HEK293 (cell line): ENCODE data around the gene NYNRIN.

Source experiments
- CTCF ChIA-PET: fragments of 350-600 bp; formaldehyde crosslinking; extraction: SDS; loops from one replicate; lab custom pipeline; 2021; ENCODE audit warnings: antibody characterized with exemption; lab: Yijun Ruan, JAX
- POLR2A ChIA-PET: fragments of 300-600 bp; formaldehyde crosslinking; extraction: SDS; loops from one replicate; lab custom pipeline; 2020; ENCODE audit warnings: antibody characterized with exemption, inconsistent platforms; lab: Yijun Ruan, JAX
- H3K27ac ChIP-seq: fragments of 200-500 bp; sonication (Bioruptor generic); 2 replicates; pipeline ENCODE4 v1.5.1; 2014; ENCODE audit warnings: low read depth, low read length, control low read depth, inconsistent platforms; ENCODE audit errors: extremely low read depth
- H3K36me3 ChIP-seq, 2 experiments: fragments of 200-500 bp in 1 of 2; sonication (Bioruptor generic) in 1 of 2; 1 replicate in 1 of 2; 2 replicates in 1 of 2; pipeline ENCODE4 v1.5.1; 2014 to 2017; ENCODE audit warnings: inconsistent platforms in 2 of 2, low read length in 2 of 2; ENCODE audit not compliant: control insufficient read depth in 2 of 2, insufficient read depth in 1 of 2
- H3K4me1 ChIP-seq: fragments of 200-500 bp; sonication (Bioruptor generic); 2 replicates; pipeline ENCODE4 v1.5.1; 2014; ENCODE audit warnings: mild to moderate bottlenecking, low read length, inconsistent platforms; ENCODE audit not compliant: control insufficient read depth, insufficient read depth
- H3K4me3 ChIP-seq: 2 replicates; pipeline ENCODE4 v1.5.1; 2011; ENCODE audit warnings: low read depth, mild to moderate bottlenecking, control low read depth, low read length, moderate library complexity
- H3K9me3 ChIP-seq: fragments of 200-500 bp; sonication (Bioruptor generic); 2 replicates; pipeline ENCODE4 v1.5.1; 2014; ENCODE audit warnings: low read depth, low read length, inconsistent platforms; ENCODE audit not compliant: control insufficient read depth, insufficient read depth
- HIC1 ChIP-seq: fragments of 450-650 bp; formaldehyde crosslinking; IDR thresholded peaks from 2 replicates; pipeline ENCODE4 v1.5.1; 2016; ENCODE audit warnings: missing biosample characterization, missing genetic modification characterization
- KLF16 ChIP-seq: fragments of 450-650 bp; formaldehyde crosslinking; IDR thresholded peaks from 2 replicates; pipeline ENCODE4 v1.5.1; 2017; ENCODE audit warnings: missing biosample characterization, missing genetic modification characterization
- KLF7 ChIP-seq: fragments of 450-650 bp; formaldehyde crosslinking; IDR thresholded peaks from 2 replicates; pipeline ENCODE4 v1.5.1; 2016; ENCODE audit warnings: missing biosample characterization, missing genetic modification characterization, borderline replicate concordance
- OSR2 ChIP-seq: fragments of 450-650 bp; formaldehyde crosslinking; IDR thresholded peaks from 2 replicates; pipeline ENCODE4 v1.5.1; 2016; ENCODE audit warnings: missing biosample characterization, missing genetic modification characterization
- PBX3 ChIP-seq: sonication (generic); formaldehyde crosslinking; IDR thresholded peaks from 2 replicates; pipeline ENCODE4 v1.8.1; 2022; ENCODE audit warnings: mild to moderate bottlenecking, moderate library complexity, missing genetic modification reagents
- SCRT2 ChIP-seq: fragments of 450-650 bp; formaldehyde crosslinking; IDR thresholded peaks from 2 replicates; pipeline ENCODE4 v1.5.1; 2016; ENCODE audit warnings: missing biosample characterization, missing genetic modification characterization
- TRIM28 ChIP-seq: IDR thresholded peaks from 2 replicates; pipeline ENCODE4 v1.6.1; 2011; ENCODE audit warnings: low read length, control low read depth, borderline replicate concordance
- ZNF148 ChIP-seq: fragments of 450-650 bp; formaldehyde crosslinking; IDR thresholded peaks from 2 replicates; pipeline ENCODE4 v1.5.0; 2017; ENCODE audit warnings: missing biosample characterization, missing genetic modification characterization, borderline replicate concordance
- ZNF16 ChIP-seq: fragments of 450-650 bp; formaldehyde crosslinking; IDR thresholded peaks from 2 replicates; pipeline ENCODE4 v1.5.1; 2016; ENCODE audit warnings: low read depth, missing biosample characterization, missing genetic modification characterization
- ZNF174 ChIP-seq: fragments of 450-650 bp; formaldehyde crosslinking; IDR thresholded peaks from 2 replicates; pipeline ENCODE4 v1.5.0; 2017; ENCODE audit warnings: missing biosample characterization, mild to moderate bottlenecking, missing genetic modification characterization
- ZNF18 ChIP-seq: fragments of 450-650 bp; formaldehyde crosslinking; IDR thresholded peaks from 2 replicates; pipeline ENCODE4 v1.5.1; 2016; ENCODE audit warnings: missing biosample characterization, missing genetic modification characterization
- ZNF214 ChIP-seq: fragments of 450-650 bp; formaldehyde crosslinking; IDR thresholded peaks from 2 replicates; pipeline ENCODE4 v1.5.1; 2017; ENCODE audit warnings: missing biosample characterization, mild to moderate bottlenecking, missing genetic modification characterization, borderline replicate concordance
- ZNF223 ChIP-seq: fragments of 450-650 bp; formaldehyde crosslinking; IDR thresholded peaks from 2 replicates; pipeline ENCODE4 v1.5.1; 2016; ENCODE audit warnings: missing biosample characterization, missing genetic modification characterization
- ZNF24 ChIP-seq: fragments of 450-650 bp; formaldehyde crosslinking; IDR thresholded peaks from 2 replicates; pipeline ENCODE4 v1.5.1; 2016; ENCODE audit warnings: missing biosample characterization, missing genetic modification characterization
- ZNF324 ChIP-seq: fragments of 450-650 bp; formaldehyde crosslinking; IDR thresholded peaks from 2 replicates; pipeline ENCODE4 v1.5.1; 2016; ENCODE audit warnings: missing biosample characterization, missing genetic modification characterization
- ZNF341 ChIP-seq: fragments of 450-650 bp; formaldehyde crosslinking; IDR thresholded peaks from 2 replicates; pipeline ENCODE4; 2016; ENCODE audit warnings: low read depth, missing biosample characterization, missing genetic modification characterization
- ZNF350 ChIP-seq: fragments of 450-650 bp; formaldehyde crosslinking; IDR thresholded peaks from 2 replicates; pipeline ENCODE4 v1.5.0; 2017; ENCODE audit warnings: missing biosample characterization, mild to moderate bottlenecking, missing genetic modification characterization
- ZNF426 ChIP-seq: fragments of 450-650 bp; formaldehyde crosslinking; IDR thresholded peaks from 2 replicates; pipeline ENCODE4 v1.5.1; 2017; ENCODE audit warnings: missing biosample characterization, missing genetic modification characterization, mild to moderate bottlenecking, inconsistent platforms, moderate library complexity
- ZNF449 ChIP-seq: fragments of 450-650 bp; formaldehyde crosslinking; IDR thresholded peaks from 2 replicates; pipeline ENCODE4 v1.5.1; 2017; ENCODE audit warnings: missing biosample characterization, mild to moderate bottlenecking, missing genetic modification characterization, moderate library complexity
- ZNF549 ChIP-seq: fragments of 450-650 bp; IDR thresholded peaks from 2 replicates; pipeline ENCODE4 v1.5.1; 2018; ENCODE audit warnings: missing biosample characterization, missing genetic modification characterization, mild to moderate bottlenecking, inconsistent platforms, moderate library complexity
- ZNF580 ChIP-seq: fragments of 450-650 bp; formaldehyde crosslinking; IDR thresholded peaks from 2 replicates; pipeline ENCODE4 v1.5.1; 2016; ENCODE audit warnings: missing biosample characterization, missing genetic modification characterization
- ZNF629 ChIP-seq: fragments of 450-650 bp; formaldehyde crosslinking; IDR thresholded peaks from 2 replicates; pipeline ENCODE4 v1.5.1; 2017; ENCODE audit warnings: missing biosample characterization, missing genetic modification characterization
- ZNF670 ChIP-seq: fragments of 450-650 bp; formaldehyde crosslinking; IDR thresholded peaks from 2 replicates; pipeline ENCODE4 v1.5.1; 2016; ENCODE audit warnings: missing biosample characterization, missing genetic modification characterization, low read depth
- ZNF785 ChIP-seq: fragments of 450-650 bp; formaldehyde crosslinking; IDR thresholded peaks from 2 replicates; pipeline ENCODE4 v1.5.1; 2016; ENCODE audit warnings: missing biosample characterization, missing genetic modification characterization
- ZSCAN4 ChIP-seq: fragments of 450-650 bp; formaldehyde crosslinking; IDR thresholded peaks from 2 replicates; pipeline ENCODE4 v1.5.1; 2017; ENCODE audit warnings: missing biosample characterization, missing genetic modification characterization

The NYNRIN gene

GRCh38 chr14:24356208-24356607, 42.6 kb upstream of the NYNRIN start (continued):
- TF ChIP-seq ZNF214 (tag by site-specific recombination) (no peak), KLF16 (tag by site-specific recombination) (no peak), ZNF16 (no peak), ZNF174 (no peak), TRIM28 (no peak), ZNF449 (no peak)
- TF ChIP-seq, all 188 proteins: peak for 0

- H3K4me1 ChIP-seq, result peaks cover 2% of the 10 kb centered on the region; the same call in 1 of the 2 replicates
- H3K36me3 ChIP-seq, result no peaks in the 10 kb centered on the region
- no peak overlapping the region for H3K27ac ChIP-seq
- ChIA-PET CTCF (interaction anchor here (0.6 to 4.0 kb wide), 5 partner anchors 26 to 1073 kb away, joined by 3 to 41 read pairs (median 3); partner anchors contain the start of genes CBLN3 and KHNYN), POLR2A (interaction anchor here (1.1 kb wide), 1 partner anchor 69 kb away, joined by 3 read pairs; the partner anchor contains the start of genes CBLN3 and KHNYN)
- H3K4me3 ChIP-seq, result no peak overlapping the region
- no peaks in the 10 kb centered on the region for H3K9me3 ChIP-seq
- TF ChIP-seq PBX3 (CRISPR knock-in tag), result no peak
- TF ChIP-seq ZNF148, result no peak
- TF ChIP-seq ZNF629, result no peak
- TF ChIP-seq ZNF426, result no peak
- TF ChIP-seq ZNF549 (tag by site-specific recombination), result no peak
- TF ChIP-seq ZNF350 (tag by site-specific recombination), result no peak
- no peak for TF ChIP-seq OSR2 (tag by site-specific recombination)
- no peak for TF ChIP-seq HIC1 (tag by site-specific recombination)
- TF ChIP-seq ZSCAN4, result no peak
- TF ChIP-seq ZNF580 (tag by site-specific recombination), result no peak
- TF ChIP-seq ZNF341 (tag by site-specific recombination), result no peak
- TF ChIP-seq ZNF18 (tag by site-specific recombination), result no peak
- no peak for TF ChIP-seq ZNF785
- no peak for TF ChIP-seq ZNF324 (tag by site-specific recombination)
- no peak for TF ChIP-seq KLF7 (tag by site-specific recombination)
- TF ChIP-seq ZNF670 (tag by site-specific recombination), result no peak
- TF ChIP-seq SCRT2 (tag by site-specific recombination), result no peak
- TF ChIP-seq ZNF24 (tag by site-specific recombination), result no peak
- no peak for TF ChIP-seq ZNF223 (tag by site-specific recombination)
Observed at GRCh38 chr14:24360281-24360680, 38.5 kb upstream of the NYNRIN start.
